OCI-LY3 (cell line): ENCODE data around the gene NPHP3.
"Not testable (repeated sequence)": the region's sequence is repeated elsewhere in the genome, so short reads cannot be mapped to it uniquely, and the experiment has no call there.

Experiments used
- H2AFZ ChIP-seq: fragments of 200-600, 300-600 bp; shearing (Covaris generic); 2 replicates; pipeline ENCODE4 v1.6.0; 2014; ENCODE audit warnings: antibody characterized with exemption, low read depth, low read length
- H3K27ac ChIP-seq: fragments of 200-600, 300-600 bp; sonication (generic); 2 replicates; pipeline ENCODE4 v1.5.1; 2014; ENCODE audit warnings: mild to moderate bottlenecking, low read length, moderate library complexity, mixed read lengths
- H3K27me3 ChIP-seq: fragments of 200-600, 300-600 bp; sonication (generic); 2 replicates; pipeline ENCODE4 v1.6.1; 2014; ENCODE audit warnings: low read depth, low read length, mixed read lengths
- H3K36me3 ChIP-seq: fragments of 200-600, 300-600 bp; sonication (generic); replicated peaks from 2 replicates; pipeline ENCODE3; 2014; ENCODE audit warnings: low read depth, low read length, mixed read lengths
- H3K4me1 ChIP-seq: fragments of 300-600, 200-600 bp; sonication (generic); 2 replicates; pipeline ENCODE4 v1.6.1; 2014; ENCODE audit warnings: low read length, mixed read lengths
- H3K4me2 ChIP-seq: fragments of 200-600, 300-600 bp; sonication (generic); 2 replicates; pipeline ENCODE4 v1.6.1; 2014; ENCODE audit warnings: low read length, mixed read lengths
- H3K4me3 ChIP-seq: fragments of 300-600, 200-600 bp; sonication (generic); 2 replicates; pipeline ENCODE4 v1.5.1; 2014; ENCODE audit warnings: antibody characterized with exemption, mild to moderate bottlenecking, low read length, moderate library complexity
- H3K79me2 ChIP-seq: fragments of 300-600, 200-600 bp; shearing (Covaris generic); 2 replicates; pipeline ENCODE4 v1.6.1; 2014; ENCODE audit warnings: mild to moderate bottlenecking, low read length, mixed read lengths
- H3K9ac ChIP-seq: fragments of 300-600, 200-600 bp; shearing (Covaris generic); 2 replicates; pipeline ENCODE4 v1.6.0; 2014; ENCODE audit warnings: mild to moderate bottlenecking, low read length, moderate library complexity
- H3K9me3 ChIP-seq: fragments of 200-600, 300-600 bp; shearing (Covaris generic); 2 replicates; pipeline ENCODE4 v1.6.1; 2014; ENCODE audit warnings: low read length, mixed read lengths; ENCODE audit not compliant: insufficient read depth
- H4K20me1 ChIP-seq: fragments of 200-600, 300-600 bp; sonication (generic); 2 replicates; pipeline ENCODE4 v1.6.1; 2016; ENCODE audit warnings: low read length, mixed read lengths; ENCODE audit not compliant: insufficient read depth
- CTCF ChIP-seq: fragments of 200-600, 300-600 bp; sonication (generic); IDR thresholded peaks from 2 replicates; pipeline ENCODE4 v1.5.1; 2014; ENCODE audit warnings: antibody characterized with exemption, low read length, low read depth
- EZH2phosphoT487 ChIP-seq: fragments of 200-600 bp; shearing (Covaris generic); IDR thresholded peaks from 2 replicates; pipeline ENCODE4 v1.6.1; 2018; ENCODE audit warnings: antibody characterized with exemption, mixed run types, low read depth

Gene NPHP3

GRCh38 chr3:132749786-132750185 is 27.6 kb upstream of the NPHP3 start:
- no peak overlapping the region for H3K4me3 ChIP-seq
- no peaks in the 10 kb centered on the region for H3K4me1 ChIP-seq
- H3K36me3 ChIP-seq, result no peaks in the 10 kb centered on the region
- no peaks in the 10 kb centered on the region for H3K9me3 ChIP-seq
- H3K79me2 ChIP-seq, result no peaks in the 10 kb centered on the region
- no peak overlapping the region for H3K4me2 ChIP-seq
- H2AFZ ChIP-seq, result no peak overlapping the region
- H3K27me3 ChIP-seq, result peaks cover 12% of the 10 kb centered on the region; the same call in 1 of the 2 replicates
- no peak overlapping the region for H3K27ac ChIP-seq
- no peaks in the 10 kb centered on the region for H4K20me1 ChIP-seq
- no peak for TF ChIP-seq EZH2phosphoT487
- TF ChIP-seq CTCF, result no peak
- H3K9ac ChIP-seq, result no peak overlapping the region

GRCh38 chr3:132746720-132747119 is 24.5 kb upstream of the NPHP3 start:
- not testable (repeated sequence) for H3K27me3 ChIP-seq, H3K9ac ChIP-seq, H3K4me1 ChIP-seq, H3K4me3 ChIP-seq, H3K27ac ChIP-seq, H3K9me3 ChIP-seq, H2AFZ ChIP-seq, H4K20me1 ChIP-seq, H3K79me2 ChIP-seq, H3K36me3 ChIP-seq, H3K4me2 ChIP-seq

GRCh38 chr3:132738314-132738713 is 16.1 kb upstream of the NPHP3 start:
- H3K4me1 ChIP-seq, result no peaks in the 10 kb centered on the region
- peaks cover 25% of the 10 kb centered on the region for H3K27me3 ChIP-seq
- no peak overlapping the region for H3K4me3 ChIP-seq
- H3K27ac ChIP-seq, result no peak overlapping the region
- no peaks in the 10 kb centered on the region for H3K9me3 ChIP-seq
- no peaks in the 10 kb centered on the region for H3K36me3 ChIP-seq
- no peak for TF ChIP-seq CTCF
- no peak for TF ChIP-seq EZH2phosphoT487
- H3K79me2 ChIP-seq, result no peaks in the 10 kb centered on the region
- H3K4me2 ChIP-seq, result no peak overlapping the region
- no peaks in the 10 kb centered on the region for H4K20me1 ChIP-seq
- H3K9ac ChIP-seq, result no peak overlapping the region
- no peak overlapping the region for H2AFZ ChIP-seq

- Histone ChIP-seq H3K9me3 (no peaks in the 10 kb centered on the region), H3K36me3 (no peaks in the 10 kb centered on the region), H3K79me2 (no peaks in the 10 kb centered on the region), H3K4me3 (no peak overlapping the region), H2AFZ (no peak overlapping the region), H3K27ac (no peak overlapping the region), H3K27me3 (peaks cover 33% of the 10 kb centered on the region), H3K4me1 (no peaks in the 10 kb centered on the region), H3K4me2 (no peak overlapping the region), H3K9ac (no peak overlapping the region), H4K20me1 (no peaks in the 10 kb centered on the region)
- no peak for TF ChIP-seq CTCF
- TF ChIP-seq EZH2phosphoT487, result no peak
Observed at GRCh38 chr3:132735589-132735988, 13.4 kb upstream of the NPHP3 start.
